Hypothalamus (tissue), 51 donors: Measurements from ENCODE around the gene PSMC4.
A peak's percentile ranks its signal among the peaks of the same experiment; 100 is the strongest.
"Not testable (repeated sequence)": the region's sequence is repeated elsewhere in the genome, so short reads cannot be mapped to it uniquely, and the experiment has no call there.

Experiments used
- DNase-seq, 51 donors: peaks; one replicate each; lab custom pipeline; 2025; lab: John Stamatoyannopoulos, UW

PSMC4 gene

DNA sequence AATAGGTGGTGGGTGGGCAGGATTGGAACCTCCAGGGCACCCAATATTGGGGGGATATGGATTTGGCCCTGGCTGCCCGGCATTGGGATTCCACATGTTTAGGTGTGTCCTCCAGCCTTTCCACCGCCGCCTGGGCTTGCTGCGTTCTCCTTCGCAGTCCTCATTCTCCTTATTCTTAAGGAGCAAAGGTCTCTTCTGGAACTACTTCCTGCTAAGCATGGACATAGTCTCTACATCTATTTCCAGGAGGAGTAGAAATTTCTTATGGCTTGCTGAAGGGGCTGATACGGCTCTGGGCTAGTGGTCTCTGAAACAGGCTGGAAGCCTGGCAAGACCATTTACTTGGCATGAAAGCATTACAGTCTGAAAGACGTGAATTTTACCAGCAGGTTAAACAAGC, 27.4 kb upstream of the PSMC4 start:
- DNase-seq, result no peak

DNA sequence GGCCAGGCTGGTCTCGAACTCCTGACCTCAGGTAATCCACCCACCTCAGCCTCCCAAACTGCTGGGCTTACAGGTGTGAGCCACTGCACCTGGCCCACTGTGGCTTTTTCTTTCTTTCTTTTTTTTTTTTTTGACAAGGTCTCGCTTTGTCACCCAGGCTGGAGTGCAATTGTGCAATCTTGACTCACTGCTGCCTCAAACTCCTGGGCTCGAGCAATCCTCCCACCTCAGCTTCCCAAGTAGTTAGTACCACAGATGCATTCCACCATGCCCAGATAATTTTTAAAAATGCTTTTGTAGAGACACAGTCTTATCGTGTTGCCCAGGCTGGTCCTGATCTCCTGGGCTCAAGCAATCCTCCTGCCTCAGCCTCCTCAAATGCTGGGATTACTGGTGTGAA, 24.4 kb upstream of the PSMC4 start:
- DNase-seq, result no peak

DNA sequence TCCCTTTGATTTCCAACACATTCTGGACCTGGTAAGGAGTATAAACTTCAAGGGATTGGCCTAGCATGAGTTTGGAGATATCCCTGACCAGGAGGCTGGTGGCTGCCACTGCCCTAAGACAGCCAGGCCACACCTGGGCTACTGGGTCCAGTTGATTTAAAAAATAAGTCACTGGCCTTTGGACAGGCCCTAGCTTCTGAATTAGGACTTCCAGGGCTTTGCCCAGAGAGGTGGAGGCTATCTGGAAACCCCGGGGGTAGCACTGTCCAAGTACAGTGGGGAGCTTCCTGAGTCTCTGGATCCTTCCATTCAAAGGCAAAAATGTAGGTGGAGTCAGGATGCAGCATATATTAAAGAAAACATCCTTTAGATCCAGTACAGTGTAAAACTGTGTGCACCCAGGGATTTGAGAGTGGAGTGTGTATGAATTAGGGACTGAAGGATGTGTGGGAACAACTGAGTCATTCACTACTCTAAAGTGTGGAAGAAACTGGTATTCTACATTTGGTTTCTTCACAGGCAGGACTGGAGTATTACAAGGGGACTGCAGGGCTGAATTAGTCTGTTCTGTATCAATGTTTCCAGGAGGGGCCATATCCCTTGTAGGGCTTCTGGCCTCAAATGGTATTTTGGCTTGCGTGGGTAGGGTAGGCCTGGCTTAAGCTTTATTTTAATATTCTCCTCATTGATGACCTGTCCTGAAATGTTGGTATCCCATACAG, 21.8 kb upstream of the PSMC4 start:
- no peak for DNase-seq

DNA sequence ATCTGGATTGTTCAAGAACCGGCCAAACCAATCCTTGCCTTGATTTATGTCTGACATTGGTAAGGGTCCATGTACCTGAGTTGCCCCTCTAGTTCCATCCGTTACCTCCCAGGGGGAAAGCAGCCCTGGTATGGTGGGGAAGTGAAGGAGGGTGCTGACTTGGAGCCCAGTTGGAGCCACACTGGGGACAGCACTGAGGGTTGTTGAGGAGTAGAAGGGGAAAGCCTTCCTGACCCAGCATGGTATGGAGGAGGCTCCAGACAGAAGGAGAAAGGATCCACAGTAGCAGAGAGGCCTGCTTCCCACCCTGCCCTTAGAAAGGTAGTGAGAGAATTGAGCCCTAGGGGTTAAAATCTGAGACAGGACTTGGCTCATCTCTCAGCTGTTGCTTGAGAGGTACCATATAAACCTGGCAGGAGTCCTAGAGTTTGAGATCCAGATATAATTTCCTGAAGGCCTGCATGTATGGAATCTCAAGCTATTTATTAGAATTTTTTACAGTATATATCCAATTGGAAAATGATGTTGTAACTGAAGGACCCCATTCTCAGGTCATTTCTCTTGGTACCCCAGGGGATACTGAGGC, 19.8 kb upstream of the PSMC4 start:
- no peak for DNase-seq

DNA sequence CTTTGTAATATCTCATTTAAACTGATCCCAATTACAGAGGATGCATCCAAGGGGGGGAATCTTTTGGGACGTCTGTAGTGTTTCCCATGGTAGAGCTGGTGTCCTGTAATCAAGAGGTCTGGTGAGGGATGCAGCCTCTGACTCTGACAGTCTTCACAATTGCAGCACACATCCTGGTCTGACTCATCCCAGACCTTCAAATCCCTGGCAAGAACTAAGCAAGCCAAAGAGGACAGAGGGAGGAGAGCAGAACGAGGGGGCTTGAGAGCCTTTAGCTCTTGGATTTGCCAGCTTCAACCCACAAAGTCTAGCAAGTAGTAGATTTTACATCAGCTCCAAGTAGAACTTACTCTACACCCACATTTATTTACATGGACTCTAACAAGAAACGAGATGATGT, 19.3 kb upstream of the PSMC4 start:
- peak in 1 of 51 donors; percentile 11 for DNase-seq

DNA sequence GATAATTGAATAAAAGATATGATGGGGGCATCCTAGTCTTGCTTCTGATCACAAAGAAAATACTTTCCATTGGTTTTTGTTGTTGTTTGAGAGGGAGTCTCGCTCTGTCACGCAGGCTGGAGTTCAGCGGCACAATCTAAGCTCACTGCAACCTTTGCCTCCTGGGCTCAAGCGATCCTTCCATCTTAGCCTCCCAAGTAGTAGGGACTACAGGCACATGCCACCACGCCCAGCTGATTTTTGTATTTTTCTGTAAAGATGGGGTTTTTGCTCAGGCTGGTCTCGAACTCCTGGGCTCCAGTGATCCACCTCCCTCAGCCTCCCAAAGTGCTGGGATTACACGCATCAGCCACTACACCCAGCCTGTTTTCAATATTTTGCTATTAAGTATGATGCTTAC, 17.1 kb upstream of the PSMC4 start:
- no peak for DNase-seq

DNA sequence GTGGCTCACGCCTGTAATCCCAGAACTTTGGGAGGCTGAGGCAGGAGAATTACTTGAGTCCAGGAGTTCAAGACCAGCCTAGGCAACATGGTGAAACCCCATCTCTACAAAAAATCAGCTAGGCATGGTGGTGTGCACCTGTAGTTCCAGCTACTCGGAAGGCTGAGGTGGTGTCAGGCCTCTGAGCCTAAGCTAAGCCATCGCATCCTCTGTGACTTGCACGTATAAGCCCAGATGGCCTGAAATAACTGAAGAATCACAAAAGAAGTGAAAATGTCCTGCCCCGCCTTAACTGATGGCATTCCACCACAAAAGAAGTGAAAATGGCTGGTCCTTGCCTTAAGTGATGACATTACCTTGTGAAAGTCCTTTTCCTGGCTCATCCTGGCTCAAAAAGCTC, 13.1 kb upstream of the PSMC4 start:
- not testable (repeated sequence) for DNase-seq

DNA sequence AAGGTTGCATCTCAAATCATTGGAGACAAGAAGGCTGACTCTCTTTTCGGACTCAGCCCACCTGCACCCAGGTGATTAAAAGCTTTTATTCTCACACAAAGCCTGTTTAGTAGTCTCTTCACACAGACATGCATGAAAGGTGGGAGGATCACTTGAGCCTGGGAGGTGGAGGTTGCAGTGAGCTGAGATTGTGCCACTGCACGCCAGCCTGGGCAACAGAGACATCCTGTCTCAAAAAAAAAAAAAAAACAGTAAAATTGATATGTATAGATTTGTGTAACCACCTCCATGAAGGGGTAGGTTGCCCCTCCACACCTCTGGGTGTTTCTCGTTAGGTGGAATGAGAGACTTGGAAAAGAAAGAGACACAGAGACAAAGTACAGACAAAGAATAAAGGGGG, 12.0 kb upstream of the PSMC4 start:
- not testable (repeated sequence) for DNase-seq

DNA sequence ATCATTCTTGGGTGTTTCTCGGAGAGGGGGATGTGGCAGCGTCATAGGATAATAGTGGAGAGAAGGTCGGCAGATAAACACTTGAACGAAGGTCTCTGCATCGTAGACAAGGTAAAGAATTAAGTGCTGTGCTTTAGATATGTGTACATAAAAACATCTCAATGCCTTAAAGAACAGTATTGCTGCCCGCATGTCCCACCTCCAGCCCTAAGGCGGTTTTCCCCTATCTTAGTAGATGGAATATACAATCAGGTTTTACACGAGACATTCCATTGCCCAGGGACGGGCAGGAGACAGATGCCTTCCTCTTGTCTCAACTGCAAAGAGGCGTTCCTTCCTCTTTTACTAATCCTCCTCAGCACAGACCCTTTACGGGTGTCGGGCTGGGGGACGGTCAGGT, 11.6 kb upstream of the PSMC4 start:
- not testable (repeated sequence) for DNase-seq

DNA sequence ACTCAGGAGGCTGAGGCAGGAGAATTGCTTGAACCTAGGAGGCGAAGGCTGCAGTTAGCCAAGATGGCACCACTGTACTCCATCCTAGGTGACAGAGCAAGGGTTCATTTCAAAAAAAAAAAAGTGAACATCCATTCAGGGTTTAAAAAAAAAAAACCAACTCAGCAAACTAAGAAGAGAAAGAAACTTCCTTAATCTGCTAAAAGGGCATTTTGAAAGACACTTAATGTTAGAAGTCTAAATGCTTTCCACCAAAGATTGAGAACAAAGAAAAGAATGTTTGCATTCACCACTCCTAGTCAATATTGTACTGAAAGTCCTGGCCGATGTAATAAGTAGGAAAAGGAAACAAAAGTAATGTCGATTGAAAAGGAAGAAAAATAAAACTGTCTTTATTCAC, 7.1 kb upstream of the PSMC4 start:
- no peak for DNase-seq

DNA sequence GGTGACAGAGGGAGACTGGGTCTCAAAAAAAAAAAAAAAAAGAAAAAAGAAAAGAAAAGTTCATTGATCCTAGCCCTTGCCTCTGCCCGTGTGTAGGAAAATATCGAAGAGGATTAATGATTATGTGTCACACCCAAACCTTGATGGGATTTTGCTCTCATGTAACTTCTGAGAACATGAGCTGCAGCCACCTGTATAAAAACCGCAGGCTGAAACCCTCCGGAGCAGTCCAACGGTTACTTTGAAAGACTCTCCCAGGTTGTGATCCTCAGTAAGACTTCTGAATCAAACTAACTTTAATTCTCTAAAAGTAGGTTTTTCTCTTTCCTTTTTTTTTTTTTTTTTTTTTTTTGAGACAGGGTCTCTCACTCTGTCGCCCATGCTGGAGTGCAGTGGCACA, 4.3 kb upstream of the PSMC4 start:
- no peak for DNase-seq

DNA sequence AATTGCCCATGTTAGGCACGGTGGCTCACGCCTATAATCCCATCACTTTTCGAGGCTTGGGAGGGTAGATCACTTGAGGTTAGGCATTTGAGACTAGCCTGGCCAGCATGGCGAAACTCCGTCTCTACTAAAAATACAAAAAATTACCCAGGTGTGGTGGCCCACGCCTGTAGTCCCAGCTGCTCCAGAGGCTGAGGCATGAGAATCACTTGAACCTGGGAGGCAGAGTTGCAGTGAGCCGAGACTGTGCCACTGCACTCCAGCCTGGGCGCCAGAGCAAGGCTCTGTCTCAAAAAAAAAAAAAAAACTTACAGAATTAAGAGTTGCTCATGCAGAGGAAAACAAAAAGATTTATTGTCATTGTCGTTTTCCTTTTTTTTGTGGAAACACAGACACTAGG, 3.4 kb upstream of the PSMC4 start:
- DNase-seq, result no peak

DNA sequence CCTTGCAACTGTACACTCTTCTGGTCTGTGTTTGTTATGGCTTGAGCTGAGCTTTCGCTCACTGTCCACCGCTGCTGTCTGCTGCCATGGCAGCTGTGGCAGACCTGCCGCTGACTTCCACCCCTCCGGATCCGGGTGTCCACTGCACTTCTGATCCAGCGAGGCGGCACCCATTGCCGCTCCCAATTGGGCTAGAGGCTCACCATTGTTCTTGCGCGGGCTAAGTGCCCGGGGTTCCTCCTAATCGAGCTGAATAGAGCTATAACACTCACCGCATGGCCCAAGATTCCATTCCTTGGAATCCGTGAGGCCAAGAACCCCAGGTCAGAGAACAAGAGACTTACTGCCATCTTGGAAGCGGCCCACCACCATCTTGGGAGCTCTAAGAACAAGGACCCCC, 2.2 kb upstream of the PSMC4 start:
- no peak for DNase-seq

DNA sequence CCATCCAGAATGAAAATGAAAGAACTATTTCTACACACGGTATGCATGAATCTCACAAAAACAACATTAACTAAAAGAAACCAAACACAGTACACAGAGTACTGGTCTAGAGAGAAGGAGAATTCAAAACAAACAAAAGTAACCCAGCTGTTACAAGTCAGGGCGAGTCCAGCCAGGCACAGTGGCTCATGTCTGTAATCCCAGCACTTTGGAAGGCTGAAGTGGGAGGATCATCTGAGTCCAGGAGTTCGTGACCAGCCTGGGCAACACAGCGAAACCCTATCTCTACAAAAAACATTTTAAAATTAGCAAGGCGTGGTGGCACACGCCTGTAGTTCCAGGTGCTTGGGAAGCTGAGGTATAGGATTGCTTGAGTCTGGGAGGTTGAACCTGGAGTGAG, 1.7 kb upstream of the PSMC4 start:
- DNase-seq, result no peak

DNA sequence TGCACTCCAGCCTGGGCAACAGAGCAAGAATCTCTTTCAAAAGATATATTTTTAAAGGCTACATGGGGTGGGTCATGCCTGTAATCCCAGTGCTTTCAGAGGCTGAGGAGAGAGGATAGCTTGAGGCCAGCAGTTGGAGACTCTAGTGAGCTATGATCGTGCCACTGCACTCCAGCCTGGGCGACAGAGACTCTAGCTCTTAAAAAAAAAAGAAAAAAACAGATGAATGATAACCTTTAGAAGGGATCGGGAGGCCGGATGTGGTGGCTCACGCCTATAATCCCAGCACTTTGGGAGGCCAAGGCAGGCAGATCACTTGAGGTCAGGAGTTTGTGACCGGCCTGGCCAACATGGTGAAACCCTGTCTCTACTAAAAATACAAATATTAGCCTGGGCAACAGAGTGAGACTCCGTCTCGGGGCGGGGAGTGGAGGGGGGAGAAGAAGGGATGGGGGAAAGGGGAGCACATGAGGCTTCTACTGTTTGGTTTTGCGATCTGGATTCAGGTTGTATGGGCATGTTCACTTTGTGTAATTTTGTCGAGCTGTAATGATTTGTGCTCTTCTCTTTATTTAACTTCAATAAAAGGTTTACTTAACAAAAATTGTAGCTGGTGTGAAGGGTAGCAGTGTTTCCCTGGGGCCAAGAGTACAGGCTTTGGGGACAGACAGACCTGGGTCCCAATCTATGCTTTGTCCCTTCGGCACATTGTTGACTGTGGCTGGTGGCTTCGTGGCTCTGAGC, 1.1 kb upstream of the PSMC4 start:
- no peak for DNase-seq

DNA sequence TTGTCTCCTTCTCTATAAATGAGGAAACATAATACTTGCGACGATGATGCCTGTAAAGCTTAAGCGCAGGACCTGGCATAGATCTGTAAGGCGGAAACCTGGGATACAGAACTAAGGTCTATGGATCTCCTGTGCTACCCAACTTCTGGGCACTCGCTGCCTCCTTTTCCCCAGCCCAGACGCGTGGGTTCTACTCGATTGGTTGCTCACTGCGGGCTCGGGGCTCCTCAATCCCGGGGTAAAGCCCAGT, 615 bp upstream of the PSMC4 start:
- DNase-seq, result peak in 5 of 51 donors; percentile 34 to 53 (median 47)

DNA sequence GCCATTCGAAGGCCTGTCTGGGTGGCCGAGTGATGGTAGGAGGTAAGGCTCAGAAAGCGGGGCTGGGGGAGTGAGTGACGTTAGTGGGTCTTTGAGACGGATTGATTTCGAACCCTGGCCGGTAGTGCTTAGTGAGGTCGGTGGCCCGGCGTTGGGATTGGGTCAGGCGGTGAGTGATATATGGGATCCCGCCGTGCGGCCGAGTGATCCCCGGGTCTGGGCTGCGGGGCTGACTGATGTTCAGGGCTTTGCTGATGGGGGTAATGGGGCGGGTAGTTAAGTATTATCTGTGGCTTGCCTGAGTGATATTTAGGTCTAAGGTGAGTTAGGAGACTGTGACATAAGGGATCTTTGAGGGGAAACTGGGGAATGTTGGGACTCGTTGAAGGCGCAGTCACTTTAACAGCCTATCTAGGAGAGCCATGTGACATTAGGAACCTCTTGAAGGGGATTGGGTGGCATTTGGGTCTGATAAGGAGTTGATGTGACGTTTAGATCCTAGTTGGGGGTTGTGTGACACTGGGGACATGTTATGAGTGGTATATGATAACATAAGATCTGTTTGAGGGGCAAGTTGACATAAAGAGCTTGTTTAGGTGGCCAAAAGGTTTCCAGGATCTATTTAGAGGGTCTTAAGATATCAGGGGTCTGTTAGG, 543 bp downstream of the PSMC4 start:
- peak in 3 of 51 donors; percentile 41 to 67 (median 48) for DNase-seq

DNA sequence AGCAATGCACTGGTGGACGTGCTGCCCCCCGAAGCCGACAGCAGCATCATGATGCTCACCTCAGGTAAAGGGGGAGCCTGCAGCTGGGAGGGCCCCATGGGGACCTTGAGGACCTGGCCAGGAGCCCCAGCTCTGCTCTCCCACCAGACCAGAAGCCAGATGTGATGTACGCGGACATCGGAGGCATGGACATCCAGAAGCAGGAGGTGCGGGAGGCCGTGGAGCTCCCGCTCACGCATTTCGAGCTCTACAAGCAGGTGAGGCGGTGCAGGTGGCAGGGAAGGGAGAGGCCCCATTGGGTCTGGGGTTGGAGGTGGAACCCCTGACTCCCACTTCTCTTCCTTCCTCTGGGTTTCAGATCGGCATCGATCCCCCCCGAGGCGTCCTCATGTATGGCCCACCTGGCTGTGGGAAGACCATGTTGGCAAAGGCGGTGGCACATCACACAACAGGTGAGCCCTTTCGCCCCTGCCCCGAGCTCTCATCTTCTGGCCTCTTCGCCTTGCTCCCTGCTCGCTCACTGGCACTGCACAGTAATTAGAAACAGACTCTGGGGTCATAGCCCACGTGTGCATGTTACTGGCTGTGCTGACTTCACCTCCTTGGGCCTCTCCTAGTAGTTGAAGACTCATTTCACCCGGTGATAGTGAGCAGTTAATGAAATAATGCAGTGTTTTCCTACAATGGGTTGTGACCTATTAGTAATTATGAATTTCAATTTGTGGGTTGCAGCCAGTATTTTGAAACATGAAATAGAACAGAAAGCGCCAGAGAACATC, 3.6 kb downstream of the PSMC4 start:
- no peak for DNase-seq

DNA sequence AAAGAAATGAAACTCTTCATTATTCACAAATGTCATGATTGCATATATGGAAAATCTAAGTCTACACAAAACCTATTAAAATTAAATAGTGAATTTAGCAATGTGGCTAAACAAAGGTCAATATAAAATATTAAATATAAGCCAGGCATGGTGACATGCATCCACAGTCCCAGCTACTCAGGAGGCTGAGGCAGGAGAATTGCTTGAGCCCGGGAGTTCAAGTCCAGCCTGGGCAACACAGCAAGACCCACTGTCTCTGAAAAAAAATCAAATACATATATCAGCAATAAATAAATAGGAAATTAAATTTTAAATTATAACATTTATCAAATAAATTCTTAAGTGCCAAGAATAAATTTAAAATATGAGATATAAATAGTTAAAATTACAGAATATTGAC, 11.9 kb downstream of the PSMC4 start:
- no peak for DNase-seq

DNA sequence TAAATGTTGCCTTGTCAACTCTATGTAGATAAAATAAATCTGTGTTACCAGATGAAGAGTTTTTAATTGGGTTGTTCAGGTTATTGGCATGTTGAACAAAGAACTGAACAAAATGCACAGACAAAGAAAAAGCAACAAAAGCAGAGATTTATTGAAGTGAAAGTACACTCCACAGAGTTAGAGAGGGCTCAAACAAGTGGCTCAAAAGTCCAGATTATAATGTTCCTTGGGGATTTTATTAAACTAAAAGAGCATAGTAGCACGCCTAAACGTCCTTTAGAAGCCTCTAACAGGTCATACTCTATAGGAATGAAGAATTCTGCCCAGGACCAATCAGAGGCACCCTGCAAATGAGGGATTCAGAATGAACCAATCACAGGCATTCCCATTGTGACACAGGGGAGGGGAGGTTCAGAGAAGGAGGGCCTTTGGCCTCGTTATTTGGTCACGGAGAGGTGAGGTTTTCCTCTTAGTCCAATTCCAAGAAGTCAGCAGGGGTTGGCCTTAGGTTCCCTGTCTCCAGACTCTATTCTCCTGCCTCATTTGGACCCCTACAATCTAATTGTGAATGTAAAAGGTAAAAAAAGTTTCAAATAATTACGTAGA, 12.8 kb downstream of the PSMC4 start:
- DNase-seq, result no peak

DNA sequence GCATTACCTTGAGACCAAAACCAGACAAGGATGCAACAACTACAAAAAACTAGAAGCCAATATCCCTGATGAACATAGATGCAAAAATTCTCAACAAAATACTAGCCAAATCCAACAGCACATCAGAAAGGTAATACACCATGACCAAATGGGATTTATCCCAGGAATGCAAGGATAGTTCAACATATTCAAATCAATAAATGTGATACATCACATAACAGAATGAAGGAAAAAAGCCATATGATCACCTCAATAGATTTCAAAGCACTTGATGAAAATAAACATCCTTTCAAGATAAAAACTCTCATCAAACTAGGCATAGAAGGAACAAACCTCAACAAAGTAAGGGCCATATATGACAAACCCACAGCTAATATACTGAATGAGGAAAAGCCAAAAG, 15.7 kb downstream of the PSMC4 start:
- no peak for DNase-seq
